ENCODE measurements around the gene IKBKG. TPM values are rescaled to one million over a fixed set of nuclear protein-coding genes. Genes with fewer than 3 reads are reported as not detected.

Gene IKBKG
- total RNA-seq, 2 experiments from 2014 or later = 51.1 to 56.0 TPM

GRCh38 chrX:154513716-154514115 is 33.7 kb upstream of the IKBKG start:
- Mint-ChIP-seq H3K9me3 (ENCODE audit: insufficient read depth) (no peaks in the 10 kb centered on the region), H3K36me3 (ENCODE audit: low read depth) (peaks cover 28% of the 10 kb centered on the region), H3K4me1 (ENCODE audit: low read depth) (peaks cover 45% of the 10 kb centered on the region), H3K27ac (peak overlapping the region; percentile 81), H3K4me3 (peak overlapping the region; percentile 27), H3K27me3 (ENCODE audit: low read depth) (no peaks in the 10 kb centered on the region)
- ChIA-PET POLR2A (no interaction called here), CTCF (no interaction called here)
- ATAC-seq (no peak), DNase-seq (no peak)

GRCh38 chrX:154515090-154515965 is 32.1 kb upstream of the IKBKG start:
- ChIA-PET POLR2A (interaction anchor here (1.2 to 1.9 kb wide), 2 partner anchors 25 to 28 kb away, joined by 3 to 8 read pairs; partner anchors contain the start of genes SLC10A3 and UBL4A), CTCF (interaction anchor here (3.2 kb wide), 1 partner anchor 12 kb away, joined by 14 read pairs; no protein-coding TSS in a partner anchor)
- H3K9me3 Mint-ChIP-seq (ENCODE audit: insufficient read depth) = no peaks in the 10 kb centered on the region
- no peaks in the 10 kb centered on the region for H3K27me3 Mint-ChIP-seq (ENCODE audit: low read depth)
- H3K27ac Mint-ChIP-seq = peak overlapping the region; percentile 76
- ATAC-seq (peak; percentile 2), DNase-seq (peak; percentile 47)
- H3K4me1 Mint-ChIP-seq (ENCODE audit: low read depth) = peaks cover 36% of the 10 kb centered on the region
- peaks cover 17% of the 10 kb centered on the region for H3K36me3 Mint-ChIP-seq (ENCODE audit: low read depth)
- H3K4me3 Mint-ChIP-seq = peak overlapping the region; percentile 82

- CTCF ChIA-PET = interaction anchor here (3.2 kb wide), 1 partner anchor 11 kb away, joined by 14 read pairs; no protein-coding TSS in a partner anchor
- ATAC-seq = peak; percentile 95
- POLR2A ChIA-PET = interaction anchor here (1.0 to 1.9 kb wide), 3 partner anchors 26 to 117 kb away, joined by 3 to 8 read pairs (median 3); partner anchors contain the start of genes SLC10A3 and UBL4A
- Mint-ChIP-seq H3K4me3 (peak within 1 kb of the TSS; percentile 82), H3K27me3 (ENCODE audit: low read depth) (no peaks in the 10 kb centered on the region), H3K4me1 (ENCODE audit: low read depth) (peaks cover 32% of the 10 kb centered on the region), H3K9me3 (ENCODE audit: insufficient read depth) (no peaks in the 10 kb centered on the region), H3K36me3 (ENCODE audit: low read depth) (peaks cover 13% of the 10 kb centered on the region), H3K27ac (peak within 1 kb of the TSS; percentile 89)
- DNase-seq = peak; percentile 94
These were observed 31.3 kb upstream of the IKBKG start, which contains the start of gene FAM3A for GRCh38 chrX:154515966-154516655. TSS of gene FAM3A (minus strand) at chrX:154516232. CDS start at chrX:154515772, 460 bp downstream.

GRCh38 chrX:154516656-154517100 is 30.7 kb upstream of the IKBKG start:
- POLR2A ChIA-PET = interaction anchor here (1.0 to 1.9 kb wide), 2 partner anchors 30 to 118 kb away, joined by 3 to 8 read pairs; partner anchors contain the start of gene UBL4A

GRCh38 chrX:154517101-154517781 is 30.2 kb upstream of the IKBKG start:
- DNase-seq = no peak
- peak overlapping the region; percentile 82 for H3K4me3 Mint-ChIP-seq
- no peak overlapping the region for H3K27ac Mint-ChIP-seq
- peaks cover 10% of the 10 kb centered on the region for H3K36me3 Mint-ChIP-seq (ENCODE audit: low read depth)
- H3K4me1 Mint-ChIP-seq (ENCODE audit: low read depth) = peaks cover 22% of the 10 kb centered on the region
- ChIA-PET POLR2A (interaction anchor here (1.0 to 1.9 kb wide), 2 partner anchors 30 to 118 kb away, joined by 3 to 8 read pairs; partner anchors contain the start of gene UBL4A), CTCF (interaction anchor here (3.2 kb wide), 1 partner anchor 10 kb away, joined by 14 read pairs; no protein-coding TSS in a partner anchor)
- H3K27me3 Mint-ChIP-seq (ENCODE audit: low read depth) = no peaks in the 10 kb centered on the region
- ATAC-seq = no peak
- H3K9me3 Mint-ChIP-seq (ENCODE audit: insufficient read depth) = no peaks in the 10 kb centered on the region

More at GRCh38 chrX:154516656-154517100, 30.7 kb upstream of the IKBKG start:
- H3K9me3 Mint-ChIP-seq (ENCODE audit: insufficient read depth) = no peaks in the 10 kb centered on the region
- H3K27ac Mint-ChIP-seq = peak overlapping the region; percentile 89
- no peaks in the 10 kb centered on the region for H3K27me3 Mint-ChIP-seq (ENCODE audit: low read depth)
- peaks cover 12% of the 10 kb centered on the region for H3K36me3 Mint-ChIP-seq (ENCODE audit: low read depth)
- peak overlapping the region; percentile 82 for H3K4me3 Mint-ChIP-seq
- peak; percentile 27 for DNase-seq
- CTCF ChIA-PET = interaction anchor here (3.2 kb wide), 1 partner anchor 11 kb away, joined by 14 read pairs; no protein-coding TSS in a partner anchor
- H3K4me1 Mint-ChIP-seq (ENCODE audit: low read depth) = peaks cover 27% of the 10 kb centered on the region
- peak; percentile 22 for ATAC-seq

- POLR2A ChIA-PET = no interaction called here
- Mint-ChIP-seq H3K4me1 (ENCODE audit: low read depth) (peaks cover 10% of the 10 kb centered on the region), H3K36me3 (ENCODE audit: low read depth) (peaks cover 5% of the 10 kb centered on the region), H3K27me3 (ENCODE audit: low read depth) (no peaks in the 10 kb centered on the region), H3K9me3 (ENCODE audit: insufficient read depth) (no peaks in the 10 kb centered on the region), H3K27ac (no peak overlapping the region), H3K4me3 (no peak overlapping the region)
- ATAC-seq (no peak), DNase-seq (no peak)
- CTCF ChIA-PET = no interaction called here
These were observed 28.0 kb upstream of the IKBKG start for GRCh38 chrX:154519389-154519788.

- peaks cover 4% of the 10 kb centered on the region for H3K36me3 Mint-ChIP-seq (ENCODE audit: low read depth)
- CTCF ChIA-PET = interaction anchor here (0.9 to 1.8 kb wide), 6 partner anchors 15 to 387 kb away, joined by 3 to 8 read pairs (median 5); partner anchors contain the start of genes RPL10, SLC10A3 and UBL4A
- POLR2A ChIA-PET = interaction anchor here (1.2 kb wide), 1 partner anchor 97 kb away, joined by 3 read pairs; the partner anchor contains the start of gene ATP6AP1
- no peaks in the 10 kb centered on the region for H3K27me3 Mint-ChIP-seq (ENCODE audit: low read depth)
- peaks cover 23% of the 10 kb centered on the region for H3K4me1 Mint-ChIP-seq (ENCODE audit: low read depth)
- H3K4me3 Mint-ChIP-seq = no peak overlapping the region
- no peaks in the 10 kb centered on the region for H3K9me3 Mint-ChIP-seq (ENCODE audit: insufficient read depth)
- DNase-seq (no peak), ATAC-seq (no peak)
- H3K27ac Mint-ChIP-seq = peak overlapping the region; percentile 68
These were observed 21.6 kb upstream of the IKBKG start for GRCh38 chrX:154525606-154526490.

GRCh38 chrX:154526901-154527675 is 20.3 kb upstream of the IKBKG start:
- H3K9me3 Mint-ChIP-seq (ENCODE audit: insufficient read depth) = no peaks in the 10 kb centered on the region
- H3K27me3 Mint-ChIP-seq (ENCODE audit: low read depth) = no peaks in the 10 kb centered on the region
- peak overlapping the region; percentile 84 for H3K27ac Mint-ChIP-seq
- ChIA-PET CTCF (interaction anchor here (0.7 to 1.8 kb wide), 15 partner anchors 8 to 388 kb away, joined by 3 to 14 read pairs (median 4); partner anchors contain the start of genes FAM3A, RPL10, SLC10A3 and UBL4A), POLR2A (interaction anchor here (0.6 to 0.9 kb wide), 3 partner anchors 13 to 148 kb away, joined by 3 to 4 read pairs (median 3); partner anchors contain the start of gene EMD)
- peaks cover 10% of the 10 kb centered on the region for H3K36me3 Mint-ChIP-seq (ENCODE audit: low read depth)
- ATAC-seq (peak; percentile 93), DNase-seq (peak; percentile 75)
- H3K4me1 Mint-ChIP-seq (ENCODE audit: low read depth) = peaks cover 23% of the 10 kb centered on the region
- peak overlapping the region; percentile 8 for H3K4me3 Mint-ChIP-seq

GRCh38 chrX:154529206-154529612 is 18.2 kb upstream of the IKBKG start:
- no peak for DNase-seq
- Mint-ChIP-seq H3K27ac (no peak overlapping the region), H3K4me3 (no peak overlapping the region), H3K4me1 (ENCODE audit: low read depth) (peaks cover 23% of the 10 kb centered on the region), H3K27me3 (ENCODE audit: low read depth) (no peaks in the 10 kb centered on the region), H3K9me3 (ENCODE audit: insufficient read depth) (no peaks in the 10 kb centered on the region), H3K36me3 (ENCODE audit: low read depth) (peaks cover 15% of the 10 kb centered on the region)
- ChIA-PET CTCF (no interaction called here), POLR2A (interaction anchor here (0.7 kb wide), 1 partner anchor 44 kb away, joined by 6 read pairs; no protein-coding TSS in a partner anchor)
- no peak for ATAC-seq

- Mint-ChIP-seq H3K4me3 (no peak overlapping the region), H3K27ac (no peak overlapping the region), H3K9me3 (ENCODE audit: insufficient read depth) (no peaks in the 10 kb centered on the region), H3K27me3 (ENCODE audit: low read depth) (no peaks in the 10 kb centered on the region), H3K36me3 (ENCODE audit: low read depth) (peaks cover 22% of the 10 kb centered on the region), H3K4me1 (ENCODE audit: low read depth) (peaks cover 29% of the 10 kb centered on the region)
- POLR2A ChIA-PET = no interaction called here
- no peak for ATAC-seq
- no peak for DNase-seq
- CTCF ChIA-PET = no interaction called here
These were observed 17.1 kb upstream of the IKBKG start for GRCh38 chrX:154530286-154530685.

All from activated CD8-positive, alpha-beta T cell treated with anti-CD3 and anti-CD28 coated beads, Interleukin-2, amount 10 ng/mL, durations not matched to agents 7 days and 5 days (primary cell).